GM19438 (cell line): ENCODE results near the gene ZNF18.
"Not testable (repeated sequence)": the region's sequence is repeated elsewhere in the genome, so short reads cannot be mapped to it uniquely, and the experiment has no call there.

Experiments used
- ATAC-seq: cut with Tn5 transposase; IDR thresholded peaks from one replicate; pipeline ENCODE4 v1.9.1; 2021; ENCODE audit warnings: low read depth; ENCODE audit not compliant: unreplicated experiment

The ZNF18 gene

GRCh38 chr17:11986942-11987329, 10.3 kb downstream of the ZNF18 start:
- ATAC-seq: no peak

GRCh38 chr17:11986179-11986941, 10.9 kb downstream of the ZNF18 start:
- ATAC-seq: no peak

GRCh38 chr17:11981862-11982261, 15.4 kb downstream of the ZNF18 start:
- ATAC-seq: no peak

GRCh38 chr17:11980813-11981212, 16.5 kb downstream of the ZNF18 start:
- ATAC-seq: no peak

GRCh38 chr17:11979795-11980194, 17.5 kb downstream of the ZNF18 start:
- no peak for ATAC-seq

GRCh38 chr17:11972741-11973140, 24.5 kb downstream of the ZNF18 start:
- not testable (repeated sequence) for ATAC-seq

- ATAC-seq: no peak
Measured at GRCh38 chr17:11969565-11969964, 27.7 kb downstream of the ZNF18 start.

- no peak for ATAC-seq
Measured at GRCh38 chr17:11954936-11955335, 42.3 kb downstream of the ZNF18 start.

GRCh38 chr17:11953924-11954323, 43.4 kb downstream of the ZNF18 start:
- no peak for ATAC-seq

- ATAC-seq: no peak
Measured at GRCh38 chr17:11952610-11953009, 44.7 kb downstream of the ZNF18 start.

GRCh38 chr17:11950771-11951519, 46.3 kb downstream of the ZNF18 start:
- no peak for ATAC-seq

- ATAC-seq: not testable (repeated sequence)
Measured at GRCh38 chr17:11949571-11949970, 47.7 kb downstream of the ZNF18 start.

GRCh38 chr17:11948789-11949188, 48.5 kb downstream of the ZNF18 start:
- ATAC-seq: no peak

GRCh38 chr17:11944587-11944986, 52.7 kb downstream of the ZNF18 start:
- ATAC-seq: no peak

- ATAC-seq: no peak
Measured at GRCh38 chr17:11943759-11944347, 53.4 kb downstream of the ZNF18 start.

- ATAC-seq: not testable (repeated sequence)
Measured at GRCh38 chr17:11943086-11943485, 54.2 kb downstream of the ZNF18 start.

- no peak for ATAC-seq
Measured at GRCh38 chr17:11940904-11941303, 56.4 kb downstream of the ZNF18 start.

- ATAC-seq: no peak
Measured at GRCh38 chr17:11935734-11936406, 61.4 kb downstream of the ZNF18 start.

- no peak for ATAC-seq
Measured at GRCh38 chr17:11932337-11932898, 64.9 kb downstream of the ZNF18 start.

GRCh38 chr17:11928436-11928835, 68.8 kb downstream of the ZNF18 start:
- no peak for ATAC-seq
